ELR (cell line): ENCODE measurements around the gene KRTAP5-8.
A peak's percentile ranks its signal among the peaks of the same experiment; 100 is the strongest.
"Not testable (repeated sequence)": the region's sequence is repeated elsewhere in the genome, so short reads cannot be mapped to it uniquely, and the experiment has no call there.

ENCODE experiments used
- DNase-seq: peaks from one replicate; pipeline ENCODE4 v3.0.0-alpha.2; 2015; ENCODE audit warnings: low read depth

Gene KRTAP5-8

DNA sequence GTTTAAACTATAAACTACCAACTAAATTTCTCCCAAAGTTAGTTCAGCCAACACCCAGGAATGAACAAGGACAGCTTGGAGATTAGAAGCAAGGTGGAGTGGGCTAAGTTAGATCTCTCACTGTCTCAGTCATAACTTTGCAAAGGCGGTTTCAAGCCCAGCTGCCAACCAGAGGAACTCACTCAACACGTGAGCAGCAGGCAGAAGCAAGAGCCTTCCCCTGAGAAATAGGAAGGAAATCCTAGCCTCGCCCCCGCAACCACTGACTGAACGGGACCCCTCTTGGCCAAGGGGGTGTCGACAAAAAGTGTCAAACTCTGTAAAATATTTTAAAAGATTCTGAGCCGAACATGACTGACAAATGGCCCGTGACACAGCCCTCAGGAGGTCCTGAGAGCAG lies 6.0 kb downstream of the KRTAP5-8 start:
- DNase-seq: no peak

DNA sequence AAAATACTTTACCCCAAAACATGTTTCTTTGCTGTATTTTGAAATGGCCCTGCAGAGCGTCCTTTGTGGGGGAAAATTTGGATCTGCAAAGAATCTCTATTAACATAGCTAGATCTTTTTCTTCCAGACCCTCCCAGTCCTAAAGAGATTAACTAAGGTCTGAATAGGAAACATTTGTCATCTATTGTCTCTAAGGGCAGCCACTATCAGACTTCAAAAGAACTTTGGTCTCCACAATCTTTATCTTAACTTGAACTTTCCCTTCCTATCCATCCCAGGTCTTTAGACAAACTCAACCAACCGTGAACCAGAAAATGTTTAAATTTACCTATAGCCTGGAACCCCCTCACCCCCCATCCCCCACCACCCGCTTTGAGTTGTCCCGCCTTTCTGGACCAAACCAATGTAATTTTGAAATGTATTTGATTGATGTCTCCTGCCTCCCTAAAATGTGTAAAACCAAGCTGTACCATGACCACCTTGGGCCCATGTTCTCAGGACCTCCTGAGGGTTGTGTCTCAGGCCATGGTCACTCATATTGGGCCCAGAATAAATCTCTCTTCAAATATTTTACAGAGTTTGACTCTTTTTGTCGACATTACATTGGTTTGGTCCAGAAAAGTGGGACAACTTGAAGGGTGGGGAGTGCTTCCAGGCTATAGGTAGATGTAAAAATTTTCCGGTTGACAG lies 6.8 kb downstream of the KRTAP5-8 start:
- no peak for DNase-seq

DNA sequence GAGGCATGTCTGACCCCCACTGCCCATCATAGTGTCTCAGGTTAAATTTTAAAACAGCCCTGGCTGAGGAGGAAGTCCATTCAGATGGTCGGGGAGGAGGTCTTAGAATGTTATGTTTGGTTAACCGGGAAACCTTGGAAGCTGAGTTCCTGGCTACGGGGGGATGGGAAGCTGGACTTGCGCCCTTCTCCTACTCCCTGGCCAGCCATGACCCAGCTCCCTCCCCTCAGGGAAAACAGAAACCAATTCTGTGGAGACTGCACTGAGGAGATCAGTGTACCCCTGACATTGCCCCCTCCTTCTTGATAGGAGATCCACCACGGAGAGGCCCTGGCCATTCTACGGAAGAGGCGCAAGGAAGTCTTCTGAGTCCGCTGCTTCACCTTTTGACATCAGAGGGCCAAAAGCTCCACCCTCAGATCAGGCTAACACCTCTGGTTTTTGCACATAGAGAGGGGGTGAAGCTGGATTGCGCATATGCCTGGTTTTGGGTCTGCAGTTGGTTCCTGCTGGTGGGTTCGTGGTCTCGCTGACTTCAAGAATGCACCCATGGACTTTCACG lies 7.7 kb downstream of the KRTAP5-8 start:
- DNase-seq: no peak

DNA sequence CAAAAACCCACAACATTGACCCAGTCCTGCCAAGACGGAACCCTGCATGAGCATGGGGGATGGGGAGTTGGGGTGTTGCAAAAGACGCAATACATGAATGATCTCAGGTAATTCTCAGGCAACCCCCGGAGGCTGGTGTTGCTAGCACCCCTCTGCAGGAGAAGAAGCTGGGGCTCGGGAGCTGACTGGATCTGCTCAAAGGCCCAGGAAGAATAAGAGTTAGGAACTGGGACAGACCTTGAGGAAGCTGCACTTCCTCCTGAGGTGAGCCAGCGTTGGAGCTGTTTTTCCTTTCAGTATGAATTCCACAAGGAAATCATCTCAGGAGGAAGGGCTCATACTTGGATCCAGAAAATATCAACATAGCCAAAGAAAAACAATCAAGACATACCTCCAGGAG lies 10.3 kb downstream of the KRTAP5-8 start, which contains the start of gene KRTAP5-9:
Gene KRTAP5-9 (plus strand): TSS at position 301 of the 400 bp plus-strand sequence. CDS start 238 bp downstream, outside the sequence.
- no peak for DNase-seq

DNA sequence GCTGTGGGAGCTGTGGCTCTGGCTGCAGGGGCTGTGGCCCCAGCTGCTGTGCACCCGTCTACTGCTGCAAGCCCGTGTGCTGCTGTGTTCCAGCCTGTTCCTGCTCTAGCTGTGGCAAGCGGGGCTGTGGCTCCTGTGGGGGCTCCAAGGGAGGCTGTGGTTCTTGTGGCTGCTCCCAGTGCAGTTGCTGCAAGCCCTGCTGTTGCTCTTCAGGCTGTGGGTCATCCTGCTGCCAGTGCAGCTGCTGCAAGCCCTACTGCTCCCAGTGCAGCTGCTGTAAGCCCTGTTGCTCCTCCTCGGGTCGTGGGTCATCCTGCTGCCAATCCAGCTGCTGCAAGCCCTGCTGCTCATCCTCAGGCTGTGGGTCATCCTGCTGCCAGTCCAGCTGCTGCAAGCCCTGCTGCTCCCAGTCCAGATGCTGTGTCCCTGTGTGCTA lies 10.9 kb downstream of the KRTAP5-8 start:
- DNase-seq: no peak

DNA sequence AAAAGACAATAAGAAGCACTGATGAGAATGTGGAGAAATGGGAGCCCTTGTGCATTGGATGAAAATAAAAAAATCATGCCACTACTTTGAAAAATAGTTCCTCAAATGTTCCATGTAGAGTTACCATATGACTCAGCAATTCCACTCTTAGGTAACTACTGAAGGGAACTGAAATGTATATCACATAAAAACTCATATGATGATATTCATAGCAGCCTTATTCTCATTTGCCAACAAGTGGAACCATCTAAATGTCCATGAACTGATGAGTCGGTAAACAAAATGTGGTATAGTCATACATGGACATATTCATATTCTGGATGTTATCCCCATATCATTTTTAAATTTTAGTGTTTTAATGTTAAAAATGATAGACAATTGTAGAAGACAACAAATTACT lies 13.9 kb downstream of the KRTAP5-8 start:
- DNase-seq: no peak

DNA sequence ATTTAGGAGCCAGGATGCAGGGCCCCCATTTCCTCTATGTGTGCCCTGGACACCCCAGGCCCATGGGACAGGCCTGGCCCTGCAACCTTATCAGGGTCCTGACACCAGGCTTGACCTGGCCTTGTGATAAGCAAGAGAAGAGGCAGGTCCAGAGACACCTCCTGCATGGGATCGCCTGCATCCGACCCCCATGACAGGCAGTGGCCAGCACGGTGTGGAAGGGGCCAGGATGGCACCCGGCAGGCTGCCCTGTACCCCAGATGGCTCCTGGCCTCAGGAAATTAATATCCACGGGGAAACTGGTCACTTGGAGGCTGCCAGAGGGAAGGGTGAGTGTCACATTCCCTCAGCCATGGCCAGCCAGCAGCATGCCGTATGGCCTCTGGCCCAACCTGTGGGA lies 17.2 kb downstream of the KRTAP5-8 start:
- DNase-seq: no peak

DNA sequence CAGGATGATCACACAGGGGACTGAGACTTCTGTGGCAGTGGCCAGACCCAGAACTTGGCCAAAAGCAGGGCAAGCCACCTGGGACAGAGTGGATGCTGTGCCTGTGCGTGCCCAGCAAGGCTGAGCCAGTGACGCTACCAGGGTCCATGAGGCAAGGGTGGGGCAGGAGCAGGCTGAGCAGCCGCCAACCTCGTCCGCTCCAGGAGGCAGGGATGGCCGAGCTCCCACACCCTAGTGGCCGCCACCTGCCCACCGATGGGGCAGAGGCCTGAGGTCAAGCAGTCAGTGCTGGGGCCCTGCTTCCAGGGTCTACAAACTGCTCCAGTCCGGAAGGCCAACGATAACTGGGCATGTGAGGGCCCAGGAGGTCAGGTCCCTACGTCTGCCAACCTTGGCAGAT lies 17.7 kb downstream of the KRTAP5-8 start:
- no peak for DNase-seq

DNA sequence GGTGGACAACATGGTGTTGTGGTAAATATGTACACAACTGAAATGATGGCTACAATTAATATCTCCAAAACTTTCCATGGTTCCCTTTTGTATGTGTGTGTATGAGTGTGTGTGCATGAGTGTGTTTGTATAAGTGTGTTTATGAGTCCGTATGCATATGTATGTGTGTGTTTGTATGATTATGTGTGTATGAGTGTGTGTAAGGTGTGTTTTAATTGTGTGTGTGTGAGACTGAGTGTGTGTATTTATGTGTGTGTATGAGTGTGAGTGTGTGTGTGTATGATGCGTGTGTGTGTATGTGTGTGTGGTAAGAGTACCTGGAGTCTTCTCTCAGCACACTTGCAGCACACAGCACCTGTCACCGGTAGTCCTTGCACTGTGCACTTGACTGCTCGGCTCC lies 18.2 kb downstream of the KRTAP5-8 start:
- DNase-seq: no peak

DNA sequence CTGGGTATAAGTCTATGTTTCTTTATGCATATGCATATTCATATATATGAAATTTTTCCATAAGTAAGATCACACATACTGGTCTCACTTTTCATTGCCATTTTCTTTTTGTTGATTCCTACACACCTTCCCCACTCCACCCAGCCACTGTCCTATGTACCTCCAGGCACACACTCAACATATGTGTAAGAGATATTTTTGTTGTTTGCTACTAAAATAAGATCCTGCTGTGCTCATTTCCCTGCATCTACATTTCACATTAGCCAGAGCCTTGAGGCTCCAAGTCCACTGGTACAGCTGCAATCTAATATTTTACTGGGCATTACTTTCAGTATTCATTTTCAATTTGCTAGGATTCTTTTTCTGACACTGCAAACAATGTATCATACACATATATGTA lies 19.4 kb downstream of the KRTAP5-8 start:
- no peak for DNase-seq

DNA sequence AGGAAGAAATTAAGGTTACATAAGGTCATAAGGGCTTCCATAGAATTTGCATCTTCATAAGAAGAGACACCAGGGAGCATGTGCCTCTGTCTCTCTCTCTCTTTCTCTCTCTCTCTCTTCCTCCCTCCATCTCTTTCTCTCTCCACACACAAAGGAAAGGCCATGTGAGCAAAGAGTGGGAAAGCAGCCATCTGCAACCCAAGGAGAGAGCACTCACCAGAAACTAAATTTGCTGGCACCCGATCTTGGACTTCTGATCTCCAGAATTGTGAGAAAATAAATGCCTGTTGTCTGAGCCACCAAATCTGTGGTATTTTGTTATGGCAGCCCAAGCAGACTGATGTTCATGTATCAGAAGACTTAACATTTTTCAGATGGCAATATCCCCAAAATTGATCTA lies 21.2 kb downstream of the KRTAP5-8 start:
- no peak for DNase-seq

DNA sequence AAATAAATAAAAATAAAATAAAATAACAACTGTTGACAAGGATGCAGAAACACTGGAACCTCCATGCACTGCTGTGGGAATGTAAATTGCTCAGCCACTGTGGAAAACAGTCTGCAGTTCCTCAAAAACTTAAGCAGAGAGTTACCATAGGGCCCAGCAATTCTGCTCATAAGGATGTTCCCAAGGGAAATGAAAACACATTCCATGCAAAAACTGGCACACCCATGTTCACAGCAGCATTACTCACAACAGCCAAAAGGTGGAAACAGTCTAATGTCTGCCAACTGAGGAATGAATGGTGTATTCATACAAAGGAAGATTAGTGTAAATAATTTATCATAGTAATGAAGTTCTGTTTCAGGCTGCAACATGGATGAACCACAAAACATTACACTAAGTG lies 24.3 kb downstream of the KRTAP5-8 start:
- DNase-seq: peak; percentile 8

DNA sequence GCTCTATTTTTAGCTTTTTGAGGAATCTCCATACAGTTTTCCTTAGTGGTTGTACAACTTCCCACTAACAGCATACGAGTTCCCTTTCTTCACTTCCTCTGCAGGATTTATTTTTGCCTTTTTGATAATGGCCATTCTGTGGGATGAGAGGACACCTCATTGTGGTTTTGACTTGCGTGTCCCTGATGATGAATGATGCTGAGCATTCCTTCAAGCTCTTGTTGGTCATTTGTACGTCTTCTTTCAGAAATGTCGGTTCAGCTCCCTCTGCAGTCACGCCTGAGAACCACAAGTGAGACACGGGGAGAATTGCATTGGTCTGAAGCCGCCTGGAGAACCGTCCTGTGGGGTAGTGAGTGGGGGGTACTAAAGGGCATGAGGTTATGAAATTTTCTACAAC lies 25.6 kb downstream of the KRTAP5-8 start:
- peak; percentile 80 for DNase-seq

DNA sequence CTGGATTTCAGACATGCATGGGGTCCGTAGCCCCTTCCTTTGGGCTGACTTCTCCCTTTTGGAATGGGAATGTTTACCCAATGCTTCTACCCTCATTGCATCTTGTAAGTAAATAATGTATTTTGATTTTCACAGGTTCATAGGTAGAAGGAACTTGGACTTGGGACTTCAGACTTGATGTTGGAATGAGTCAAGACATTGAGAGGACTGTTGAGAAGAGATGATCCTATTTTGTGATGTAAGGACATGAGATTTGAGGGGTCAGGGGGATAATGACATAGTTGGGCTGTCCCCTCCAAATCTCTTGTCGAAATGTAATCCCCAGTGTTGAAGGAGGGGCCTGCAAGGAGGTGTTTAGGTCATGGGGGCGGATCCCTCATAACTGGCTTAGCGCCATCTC lies 26.6 kb downstream of the KRTAP5-8 start:
- DNase-seq: no peak

DNA sequence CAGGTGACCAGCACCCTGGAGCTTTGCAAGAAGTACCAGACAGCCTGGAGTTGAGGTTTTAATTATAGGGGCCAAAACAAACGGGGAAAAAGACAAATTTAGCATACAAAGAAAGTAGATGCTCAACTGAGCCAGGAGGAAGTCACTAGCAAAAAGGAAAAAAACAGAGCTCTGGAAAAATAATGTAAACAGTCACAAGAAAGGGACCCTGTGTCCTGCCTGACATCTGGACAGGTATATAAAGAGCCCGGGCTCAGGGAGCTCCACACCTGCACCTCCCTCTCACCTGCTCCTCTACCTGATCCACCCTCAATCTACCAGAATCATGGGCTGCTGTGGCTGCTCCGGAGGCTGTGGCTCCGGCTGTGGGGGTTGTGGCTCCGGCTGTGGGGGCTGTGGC lies 27.4 kb downstream of the KRTAP5-8 start, which contains the start of gene KRTAP5-10:
Gene KRTAP5-10 (plus strand): TSS at position 301 of the 400 bp plus-strand sequence. CDS start 25 bp downstream, at position 326.
- DNase-seq: no peak

DNA sequence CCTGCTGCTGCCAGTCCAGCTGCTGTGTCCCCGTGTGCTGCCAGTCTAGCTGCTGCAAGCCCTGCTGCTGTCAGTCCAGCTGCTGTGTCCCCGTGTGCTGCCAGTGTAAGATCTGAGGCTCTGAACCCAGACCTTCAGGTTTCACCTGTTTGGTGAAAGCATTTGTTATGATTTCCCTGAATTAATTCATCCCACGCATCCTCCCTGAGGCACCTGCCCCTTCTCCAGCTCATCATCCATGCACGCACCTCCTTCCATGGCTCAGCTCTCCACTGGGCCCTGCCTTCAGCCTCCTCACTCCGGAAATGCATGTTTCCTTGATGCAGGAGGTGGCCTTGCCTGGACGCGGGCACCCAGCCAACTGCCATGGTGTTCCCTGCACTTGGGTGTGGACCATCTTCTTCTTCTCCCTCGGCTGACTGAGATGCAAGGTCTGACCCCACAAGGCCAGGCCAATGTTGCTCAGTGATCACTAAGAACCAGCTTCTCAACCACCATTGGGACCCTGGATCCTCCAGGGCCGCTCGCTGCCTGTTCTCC lies 28.3 kb downstream of the KRTAP5-8 start:
- DNase-seq: no peak

DNA sequence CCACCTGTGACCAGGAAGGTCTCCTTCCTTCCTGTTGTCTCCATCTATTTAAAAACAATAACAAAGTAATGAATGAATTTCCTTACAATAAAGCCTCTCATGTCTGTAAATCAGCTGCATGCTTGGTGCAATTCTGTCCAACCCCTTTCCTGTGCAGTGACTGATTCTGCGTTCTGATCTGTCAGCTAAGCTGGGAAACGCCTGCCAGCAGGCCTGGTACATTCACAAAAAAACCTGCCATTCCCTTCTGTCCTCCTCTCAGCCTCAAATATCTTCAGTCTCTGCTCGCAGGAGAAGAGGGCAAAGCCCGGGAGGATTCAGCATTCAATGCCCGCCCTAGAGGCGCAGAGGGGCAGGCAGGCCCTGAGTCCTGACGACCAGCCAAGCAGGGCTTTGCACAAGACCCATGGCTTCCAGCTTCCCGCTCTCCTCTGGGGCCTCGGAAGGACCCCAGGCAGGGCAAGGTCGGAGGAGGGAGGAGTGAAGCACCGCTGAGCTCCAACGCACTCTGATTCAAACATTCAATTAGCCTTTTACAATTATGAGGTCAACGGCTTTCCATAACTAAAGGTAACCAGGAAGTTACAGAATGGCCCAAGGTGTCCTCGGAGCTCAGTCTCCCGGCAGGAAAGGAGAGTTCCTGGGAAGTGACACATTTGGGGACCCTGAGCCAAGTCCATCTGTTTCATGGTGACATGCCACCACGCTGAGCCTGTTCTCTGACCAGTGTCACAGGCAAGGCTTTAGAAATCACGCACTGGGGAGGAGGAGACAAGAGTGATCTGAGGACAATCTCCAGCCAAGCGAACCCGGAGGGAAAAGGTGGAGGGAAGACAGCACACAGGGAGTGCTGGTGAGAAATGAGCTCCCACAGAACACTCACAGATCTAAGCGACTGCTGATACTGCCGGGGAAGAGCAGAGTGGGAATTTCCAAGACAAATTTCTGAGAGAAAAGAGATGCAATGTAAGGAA lies 29.1 kb downstream of the KRTAP5-8 start:
- not testable (repeated sequence) for DNase-seq

DNA sequence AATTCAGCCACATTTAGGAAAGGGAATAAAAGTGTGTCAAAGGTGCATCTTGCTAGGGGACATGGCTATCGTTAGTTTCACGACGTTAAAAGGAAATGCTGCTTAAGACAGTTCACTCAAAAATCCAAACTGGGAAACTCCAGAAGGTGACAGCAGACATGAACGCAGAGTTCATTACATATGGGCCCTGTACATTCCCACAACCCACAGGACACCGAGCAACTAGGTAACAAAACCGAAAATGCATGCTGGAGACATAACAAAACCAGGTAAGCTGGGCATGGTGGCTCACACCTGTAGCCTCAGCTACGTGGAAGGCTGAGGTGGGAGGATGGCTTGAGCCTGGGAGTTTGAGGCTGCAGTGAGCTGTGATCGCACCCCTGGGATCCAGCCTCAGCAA lies 29.8 kb downstream of the KRTAP5-8 start:
- DNase-seq: not testable (repeated sequence)

DNA sequence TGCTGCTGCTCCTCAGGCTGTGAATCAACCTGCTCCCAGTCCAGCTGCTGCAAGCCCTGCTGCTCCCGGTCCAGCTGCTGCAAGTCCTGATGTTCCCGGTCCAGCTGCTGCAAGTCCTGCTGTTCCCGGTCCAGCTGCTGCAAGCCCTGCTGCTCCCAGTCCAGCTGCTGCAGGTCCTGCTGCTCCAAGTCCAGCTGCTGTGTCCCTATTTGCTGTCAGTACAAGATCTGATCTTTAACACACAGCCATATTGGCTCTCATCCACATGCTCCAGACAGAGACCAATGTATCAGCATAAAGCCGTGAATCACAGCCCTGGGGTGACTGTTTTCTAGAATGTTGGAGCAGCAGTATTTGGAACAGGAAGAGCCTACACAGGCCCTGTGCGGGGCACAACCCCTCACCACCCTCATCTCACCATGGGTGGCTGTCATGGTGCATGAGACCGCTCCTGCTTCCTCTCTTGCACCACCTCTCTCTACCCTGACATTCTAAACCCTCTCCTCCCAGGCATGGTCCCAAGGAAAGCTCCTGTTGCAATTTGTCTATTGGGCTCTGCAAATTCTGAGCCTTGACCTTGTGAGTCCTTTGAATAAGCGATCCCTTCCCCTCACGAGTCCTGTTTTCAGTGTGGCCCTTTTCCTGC lies 31.0 kb downstream of the KRTAP5-8 start:
- peak; percentile 2 for DNase-seq

DNA sequence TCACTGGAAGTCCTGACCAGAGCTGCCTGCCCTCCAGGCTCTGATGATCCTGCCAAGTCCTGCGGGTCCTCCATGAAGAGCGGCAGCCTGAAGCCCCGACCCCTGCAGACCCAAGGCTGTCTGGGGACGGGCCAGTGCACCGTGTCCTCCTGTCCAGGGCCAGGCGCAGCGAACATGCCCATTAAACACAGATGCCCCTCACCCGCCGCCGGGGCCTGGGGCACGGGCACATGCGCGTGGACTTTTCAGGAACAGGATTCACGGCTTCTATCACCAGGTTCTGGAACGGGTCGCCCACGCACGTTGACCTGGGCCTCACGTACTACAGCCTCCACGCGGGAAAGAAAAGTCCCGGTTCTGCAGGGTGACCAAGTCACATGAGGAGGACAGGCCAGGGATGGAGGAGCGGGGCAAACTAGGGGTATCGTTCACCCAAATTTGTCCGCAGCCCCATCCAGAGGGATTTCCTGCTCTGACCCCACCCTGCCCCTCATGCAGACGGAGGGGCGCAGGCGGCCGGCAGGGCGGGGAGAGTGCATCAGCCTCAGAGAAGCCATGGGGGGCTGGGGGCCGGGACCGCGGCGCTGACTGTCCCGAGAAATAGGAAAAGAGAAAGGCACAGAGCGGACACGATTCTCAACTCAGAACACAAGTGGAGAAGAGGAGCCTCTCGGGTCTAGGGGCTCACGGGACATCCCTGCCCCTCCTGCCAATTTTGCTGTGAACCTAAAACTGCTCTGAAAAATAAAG lies 33.5 kb downstream of the KRTAP5-8 start:
- not testable (repeated sequence) for DNase-seq

DNA sequence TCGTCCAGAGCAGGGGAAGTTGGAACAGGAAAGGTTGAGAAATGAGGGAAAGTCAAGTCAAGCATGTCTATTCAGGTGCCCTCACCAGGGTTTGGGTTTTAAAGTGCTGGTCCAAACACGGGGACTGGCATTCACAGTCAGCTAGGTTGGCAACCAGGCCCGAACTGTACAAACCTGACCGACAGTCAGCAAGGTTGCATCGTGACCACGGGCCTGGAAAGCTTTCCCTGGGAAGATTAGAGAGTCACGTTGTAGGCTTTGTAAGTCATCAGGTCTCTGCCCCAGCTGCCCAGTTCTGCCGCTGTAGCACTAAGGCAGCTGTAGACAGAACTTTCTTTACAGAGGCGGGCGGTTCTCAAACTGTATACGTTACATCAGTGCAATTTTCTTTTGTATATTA lies 35.0 kb downstream of the KRTAP5-8 start:
- DNase-seq: no peak
